HG02885 (cell line): ENCODE data around the gene TCAF2.
"Not testable (repeated sequence)": the region's sequence is repeated elsewhere in the genome, so short reads cannot be mapped to it uniquely, and the experiment has no call there.

Source experiments
- ATAC-seq: cut with Tn5 transposase; IDR thresholded peaks from one replicate; pipeline ENCODE4 v1.9.1; 2021; ENCODE audit warnings: mild to moderate bottlenecking; ENCODE audit not compliant: unreplicated experiment, poor library complexity

TCAF2 gene

DNA sequence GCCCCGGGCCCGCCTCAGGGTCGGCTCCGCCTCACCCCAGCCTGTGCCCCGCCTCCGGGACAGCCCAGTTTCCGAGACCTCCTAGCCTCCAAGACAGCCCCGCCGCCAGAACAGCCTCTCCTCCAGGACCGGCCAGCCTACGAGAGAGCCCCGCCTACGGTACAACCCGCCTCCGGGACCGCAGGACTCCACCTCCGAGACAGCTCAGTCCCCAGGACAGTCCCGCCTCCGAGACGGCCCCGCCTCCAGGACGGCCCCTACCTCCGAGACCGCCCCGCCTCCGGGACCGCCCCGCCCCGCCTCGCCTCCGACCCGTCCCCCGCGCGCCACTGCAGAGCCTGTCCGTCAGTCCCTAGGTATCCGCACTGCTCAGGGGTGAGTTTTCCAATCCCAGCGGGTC lies at the start of gene TCAF2:
Gene TCAF2 (plus strand): TSS at position 329 of the 400 bp plus-strand sequence.
- ATAC-seq: peak; percentile 79

DNA sequence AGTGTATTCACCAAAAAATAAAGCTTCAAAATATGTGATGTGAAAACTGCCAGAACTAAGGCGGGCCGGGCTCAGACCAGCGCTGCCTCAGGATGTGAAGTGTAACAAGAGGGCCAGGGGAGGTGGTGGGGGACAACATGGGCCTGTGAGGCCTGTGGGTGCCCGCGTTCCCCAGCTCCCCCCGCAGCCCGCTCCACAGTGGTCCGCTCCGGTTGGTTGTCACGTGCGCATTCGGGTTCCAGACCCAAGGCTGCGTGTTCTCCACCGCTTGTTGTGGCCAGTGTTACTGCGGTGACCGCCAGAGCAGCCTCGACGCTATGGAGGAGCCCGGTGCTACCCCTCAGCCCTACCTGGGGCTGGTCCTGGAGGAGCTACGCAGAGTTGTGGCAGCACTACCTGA lies 49.3 kb upstream of the TCAF2 start, which contains the start of gene CTAGE15:
Gene CTAGE15 (plus strand): TSS at position 301 of the 400 bp plus-strand sequence. CDS start 17 bp downstream, at position 318.
- not testable (repeated sequence) for ATAC-seq

DNA sequence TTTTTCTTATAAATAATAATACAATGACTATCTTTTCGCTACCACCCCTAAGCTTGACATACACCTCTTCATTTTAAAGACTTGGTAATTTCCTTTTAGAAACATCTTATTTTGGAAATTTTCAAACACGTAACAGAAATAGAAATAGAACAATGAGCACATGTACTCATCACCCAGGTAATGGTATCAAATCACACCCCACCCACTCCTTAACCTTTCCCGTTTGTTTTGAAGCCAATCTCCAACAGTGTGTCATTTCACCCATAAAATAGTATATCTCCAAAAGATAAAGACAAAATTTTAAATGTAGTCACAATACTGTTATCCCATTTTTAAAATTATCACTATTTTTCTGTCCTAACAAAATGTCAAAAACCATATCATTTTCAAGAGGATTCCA lies 32.6 kb upstream of the TCAF2 start:
- not testable (repeated sequence) for ATAC-seq

DNA sequence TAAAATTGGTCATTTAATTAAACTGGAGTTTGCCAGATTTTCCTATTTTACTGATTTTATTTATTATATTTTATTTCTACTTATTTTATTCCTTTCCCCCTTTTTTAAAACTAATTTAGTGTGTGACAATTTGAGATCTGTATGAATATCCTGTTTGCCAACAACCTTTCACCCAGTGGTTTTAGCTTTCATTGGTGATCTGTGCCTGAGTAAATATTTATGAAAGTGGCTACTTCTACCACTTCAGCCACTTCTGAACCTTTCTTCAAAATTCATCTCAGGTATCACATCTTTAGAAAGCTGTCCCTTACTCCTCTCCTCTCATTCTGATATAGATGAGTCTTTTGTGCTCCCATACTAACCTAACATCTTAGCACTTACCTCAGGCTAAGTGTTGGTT lies 30.9 kb upstream of the TCAF2 start:
- ATAC-seq: not testable (repeated sequence)

DNA sequence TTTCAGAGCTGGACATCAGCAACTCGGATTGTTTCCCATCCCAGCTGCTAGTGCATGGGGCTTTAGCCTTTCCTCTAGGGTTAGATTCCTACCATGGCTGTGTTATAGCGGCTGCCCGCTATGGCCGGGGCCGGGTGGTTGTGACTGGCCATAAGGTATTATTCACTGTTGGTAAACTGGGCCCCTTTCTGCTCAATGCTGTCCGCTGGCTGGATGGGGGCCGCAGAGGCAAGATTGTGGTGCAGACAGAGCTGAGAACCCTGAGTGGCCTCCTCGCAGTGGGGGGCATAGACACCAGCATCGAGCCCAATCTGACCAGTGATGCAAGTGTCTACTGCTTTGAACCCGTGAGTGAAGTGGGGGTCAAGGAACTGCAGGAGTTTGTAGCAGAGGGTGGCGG lies 22.7 kb upstream of the TCAF2 start:
- not testable (repeated sequence) for ATAC-seq

DNA sequence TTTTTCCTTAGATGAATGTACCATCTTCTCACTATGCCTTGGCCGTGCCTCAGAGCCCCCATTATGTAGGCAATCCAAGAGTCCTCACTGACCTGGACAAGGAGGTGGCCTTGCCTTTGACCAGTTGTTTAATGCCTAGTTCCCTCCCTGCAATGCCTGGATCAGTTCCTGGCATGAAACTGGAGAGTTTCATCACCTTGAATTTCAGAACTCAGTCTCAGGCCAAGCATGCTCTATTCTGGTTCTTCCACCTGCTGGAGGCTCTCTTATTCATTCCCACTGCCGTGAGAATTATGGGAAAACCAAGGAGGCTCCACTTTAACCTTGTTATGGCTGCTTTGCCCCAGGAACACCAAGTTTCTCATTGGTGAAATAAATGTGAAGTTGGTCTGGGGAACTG lies 17.2 kb upstream of the TCAF2 start:
- not testable (repeated sequence) for ATAC-seq

DNA sequence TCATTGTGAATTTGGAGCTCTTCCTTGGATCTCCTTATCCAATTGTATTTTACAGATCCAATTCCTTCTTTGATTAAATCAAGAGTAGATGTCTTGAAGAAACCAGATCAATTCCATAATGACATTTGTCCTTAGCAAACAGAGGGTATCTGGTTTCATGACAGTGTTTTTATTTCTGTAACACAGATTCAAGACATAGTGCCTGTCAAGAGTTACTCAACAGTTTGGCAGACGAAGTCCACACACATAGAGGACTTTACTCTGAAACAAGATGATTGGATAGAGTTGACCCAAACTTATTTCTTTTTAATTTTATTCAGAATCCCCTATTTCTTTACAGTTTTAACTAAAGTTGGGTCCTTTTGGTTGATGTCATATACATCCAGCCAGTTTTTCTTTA lies 14.7 kb upstream of the TCAF2 start:
- not testable (repeated sequence) for ATAC-seq

DNA sequence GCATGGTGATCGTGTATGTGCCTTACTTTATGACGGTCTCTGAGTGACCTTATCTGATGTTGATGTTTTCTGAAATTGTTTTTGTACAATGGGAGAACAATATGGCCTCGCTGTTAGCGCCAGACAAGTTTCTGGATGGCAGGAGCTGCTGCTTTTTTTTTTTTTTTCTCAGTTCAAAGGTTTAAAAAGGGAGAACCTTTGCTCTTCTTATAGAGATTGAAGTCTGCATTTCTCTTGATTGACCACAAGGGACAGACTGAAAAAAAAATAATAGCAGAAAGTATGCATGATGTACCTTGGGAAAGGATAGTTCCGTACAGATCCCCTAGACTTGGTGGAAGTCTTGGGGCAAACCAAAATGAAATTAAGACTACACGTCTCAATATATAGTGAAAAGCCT lies 5.2 kb upstream of the TCAF2 start:
- ATAC-seq: not testable (repeated sequence)

DNA sequence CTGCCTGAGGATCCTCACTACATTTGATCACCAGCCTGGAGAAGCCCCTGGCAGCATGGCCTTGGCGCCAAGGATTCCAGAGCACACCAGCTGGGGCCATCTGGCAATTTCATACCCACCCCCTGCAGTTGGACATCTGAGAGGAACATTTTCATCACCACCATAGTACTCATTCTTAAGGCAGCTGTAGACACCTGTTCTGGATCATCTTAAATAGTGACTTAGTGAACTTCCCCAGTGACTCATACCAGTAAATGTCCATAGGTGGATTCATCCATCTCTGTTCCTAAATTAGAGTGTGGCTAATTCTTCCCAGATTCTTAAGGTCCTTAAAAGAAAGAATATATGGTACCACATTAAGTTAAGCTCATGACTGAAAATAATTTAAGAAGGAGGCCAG lies 3.6 kb upstream of the TCAF2 start:
- ATAC-seq: not testable (repeated sequence)

DNA sequence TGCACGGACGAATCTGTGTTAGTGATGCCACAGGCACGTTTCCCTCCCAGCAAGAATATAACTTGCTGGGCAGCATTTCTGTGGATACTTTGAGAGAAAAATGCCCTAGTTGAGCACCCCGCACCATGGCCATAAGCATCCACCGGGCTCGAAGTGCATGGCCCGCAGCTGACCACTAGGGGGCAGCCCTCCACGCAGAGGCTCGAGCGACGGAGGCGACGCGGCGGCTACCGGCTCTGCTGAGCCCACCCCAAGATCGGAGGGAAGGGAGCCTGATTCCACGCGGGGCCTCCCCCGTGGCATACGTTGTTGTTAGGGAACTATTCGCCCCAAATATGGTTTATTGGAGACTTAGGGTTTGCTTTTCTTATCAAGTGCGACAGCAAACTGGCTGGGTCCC lies 716 bp upstream of the TCAF2 start:
- ATAC-seq: peak; percentile 20

DNA sequence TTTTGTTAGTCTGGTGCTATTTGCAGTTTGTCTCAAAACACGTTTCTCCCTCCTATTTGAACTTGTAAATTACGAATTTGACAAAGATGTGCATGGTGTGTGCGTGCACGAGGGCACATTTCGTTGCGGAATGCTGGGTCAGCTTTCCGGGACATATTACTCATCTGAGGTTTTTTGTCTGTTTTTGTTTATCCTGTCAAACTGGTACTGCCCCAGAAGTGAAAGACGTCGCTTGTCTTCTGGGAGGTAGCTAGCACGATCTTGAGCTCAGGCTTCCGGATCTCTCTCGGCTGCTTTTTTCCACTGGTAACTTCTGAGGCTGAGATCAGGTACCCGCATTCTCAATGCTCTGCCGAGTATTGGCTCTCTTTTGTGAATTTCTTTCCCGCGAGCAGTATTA lies 401 bp downstream of the TCAF2 start:
- ATAC-seq: peak; percentile 42

DNA sequence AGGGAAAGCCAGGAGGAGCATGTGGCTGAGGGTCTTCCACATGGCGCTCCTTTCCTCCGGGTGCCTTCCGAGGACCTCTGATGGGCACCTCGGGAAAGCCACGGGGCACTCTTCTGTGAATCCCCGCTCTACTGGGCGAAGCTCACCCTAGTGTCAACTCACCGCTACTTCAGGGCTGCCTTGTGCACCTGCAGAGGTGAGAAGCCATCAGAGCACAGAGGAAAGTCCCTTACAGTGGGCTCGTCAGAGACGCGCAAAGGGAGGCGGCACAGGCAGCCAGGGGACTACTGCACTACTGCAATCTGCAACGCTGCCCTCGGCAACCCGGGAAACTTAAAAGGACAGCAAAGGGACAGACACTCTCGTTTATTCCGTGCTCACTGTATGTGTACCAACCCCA lies 1.4 kb downstream of the TCAF2 start:
- peak; percentile 27 for ATAC-seq

DNA sequence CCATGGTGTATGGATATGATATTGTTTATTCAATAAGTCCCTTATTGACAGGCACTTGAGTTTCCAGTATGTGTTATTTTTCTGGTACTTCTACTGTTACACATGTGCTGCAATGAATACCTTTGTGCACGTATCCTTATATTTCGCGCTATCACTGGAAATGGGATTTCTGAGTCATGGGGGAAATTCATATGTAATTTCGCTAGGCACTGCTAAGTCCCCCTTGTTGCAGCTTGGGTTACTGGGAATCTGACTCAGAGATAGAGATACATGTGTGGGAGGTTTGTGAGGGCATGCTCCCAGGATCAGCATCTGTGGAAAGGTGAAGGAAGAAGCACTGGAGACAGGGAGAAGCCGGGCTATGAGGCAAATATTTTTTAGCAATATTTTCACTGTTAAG lies 9.9 kb downstream of the TCAF2 start:
- not testable (repeated sequence) for ATAC-seq

DNA sequence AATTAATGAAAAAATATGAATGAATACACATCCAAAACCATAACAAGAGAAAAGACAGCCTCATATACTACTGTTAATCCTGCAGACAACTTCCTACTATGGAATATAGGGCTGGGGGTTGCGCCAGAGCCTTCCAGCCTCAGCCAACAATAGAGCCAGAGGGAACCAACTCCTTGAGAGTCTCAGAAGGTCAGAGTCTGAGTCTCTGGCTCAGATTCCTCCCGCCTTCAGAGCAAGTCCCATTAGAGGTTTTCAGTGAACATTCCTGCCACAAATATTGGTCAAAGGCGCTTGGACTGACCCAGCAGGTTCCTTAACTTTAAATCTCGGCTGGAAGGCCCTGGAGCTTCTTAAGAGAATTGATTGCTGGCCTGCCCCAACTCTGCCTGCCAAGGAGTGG lies 11.7 kb downstream of the TCAF2 start:
- ATAC-seq: not testable (repeated sequence)

DNA sequence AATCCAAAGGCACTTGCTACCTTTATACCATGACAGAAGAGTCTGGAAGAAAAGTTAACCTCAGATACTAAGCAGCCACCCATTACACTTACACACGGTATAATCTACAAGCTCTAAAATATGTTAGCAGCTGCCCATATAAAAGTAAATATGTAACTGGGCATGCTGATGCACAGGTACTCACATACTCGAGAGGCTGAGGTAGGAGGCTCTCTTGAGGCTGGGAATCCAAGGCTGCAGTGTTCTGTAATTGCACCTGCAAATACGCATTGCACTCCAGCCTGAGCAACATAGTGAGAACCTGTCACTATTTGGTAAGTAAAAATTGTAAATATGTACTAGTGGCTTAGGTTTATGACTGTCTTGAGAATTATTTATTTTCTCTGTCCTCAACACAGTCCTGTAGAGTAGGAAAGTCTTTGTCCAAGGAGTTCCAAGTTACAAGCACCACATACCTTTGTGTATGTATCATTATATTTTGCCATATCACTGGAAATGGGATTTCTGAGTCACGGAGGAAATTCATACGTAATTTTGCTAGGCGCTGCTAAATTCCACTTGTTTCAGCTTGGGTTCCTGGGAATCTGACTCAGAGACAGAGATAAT lies 12.3 kb downstream of the TCAF2 start:
- not testable (repeated sequence) for ATAC-seq

DNA sequence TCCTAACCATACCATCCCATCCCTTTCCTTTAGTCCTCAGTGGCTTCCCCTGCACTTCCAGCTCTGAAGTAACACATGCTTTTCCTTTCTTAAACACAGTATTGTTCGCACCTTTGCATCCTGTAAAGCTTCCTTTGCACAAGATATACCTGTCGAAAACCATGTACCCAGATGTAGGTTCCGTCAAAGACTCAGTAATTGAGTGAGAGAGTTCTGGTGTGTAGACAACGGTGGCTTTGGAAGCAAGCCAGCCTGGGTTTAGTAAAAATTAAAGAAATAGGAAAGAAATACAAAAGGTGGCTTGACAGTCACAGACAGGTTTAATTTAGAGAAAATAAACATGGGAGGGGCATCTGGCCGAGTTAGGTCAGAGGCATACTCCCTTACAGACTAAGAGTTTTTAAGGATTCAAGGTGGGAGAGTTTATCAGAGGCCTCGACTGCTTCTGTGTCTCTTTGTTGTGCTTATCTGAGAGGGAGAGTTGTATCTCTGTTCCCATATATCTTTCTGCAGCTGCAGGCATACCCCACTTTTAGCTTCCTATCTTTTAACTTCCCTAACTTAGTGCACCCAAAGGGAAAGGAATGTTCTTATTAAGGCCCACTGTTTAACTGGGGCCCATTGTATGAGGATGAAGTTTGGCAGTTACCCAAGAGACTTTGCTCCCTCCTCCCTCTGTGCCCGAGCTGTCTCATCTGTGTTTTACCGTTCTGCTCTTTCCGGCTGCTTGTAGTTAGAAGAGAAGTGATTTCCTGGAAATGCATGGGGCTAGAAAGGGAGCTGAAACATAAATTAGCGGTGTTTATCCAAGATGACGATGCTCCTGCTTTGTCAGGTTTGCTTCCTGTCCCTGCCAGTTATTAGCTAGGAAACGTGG lies 14.8 kb downstream of the TCAF2 start:
- not testable (repeated sequence) for ATAC-seq

DNA sequence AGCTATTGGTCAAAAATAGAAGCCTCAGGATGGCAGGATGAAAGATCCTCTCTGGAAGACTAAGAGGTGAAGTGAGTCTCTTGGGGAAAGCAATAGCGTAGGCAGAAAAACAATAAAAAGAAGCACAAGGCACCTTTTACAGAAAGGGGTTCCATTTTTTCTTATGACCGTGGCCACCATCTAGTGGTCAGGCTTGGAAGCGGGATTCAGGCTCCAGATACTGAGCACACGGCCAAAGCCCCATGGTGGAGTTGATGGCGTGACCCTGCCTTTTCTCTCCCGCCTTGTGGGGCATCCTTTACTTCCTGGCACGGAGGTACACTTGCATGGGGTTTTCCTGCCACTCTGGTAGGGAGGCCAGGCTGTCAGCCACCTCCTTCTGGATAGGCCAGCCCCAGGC lies 18.6 kb downstream of the TCAF2 start:
- ATAC-seq: peak; percentile 76

DNA sequence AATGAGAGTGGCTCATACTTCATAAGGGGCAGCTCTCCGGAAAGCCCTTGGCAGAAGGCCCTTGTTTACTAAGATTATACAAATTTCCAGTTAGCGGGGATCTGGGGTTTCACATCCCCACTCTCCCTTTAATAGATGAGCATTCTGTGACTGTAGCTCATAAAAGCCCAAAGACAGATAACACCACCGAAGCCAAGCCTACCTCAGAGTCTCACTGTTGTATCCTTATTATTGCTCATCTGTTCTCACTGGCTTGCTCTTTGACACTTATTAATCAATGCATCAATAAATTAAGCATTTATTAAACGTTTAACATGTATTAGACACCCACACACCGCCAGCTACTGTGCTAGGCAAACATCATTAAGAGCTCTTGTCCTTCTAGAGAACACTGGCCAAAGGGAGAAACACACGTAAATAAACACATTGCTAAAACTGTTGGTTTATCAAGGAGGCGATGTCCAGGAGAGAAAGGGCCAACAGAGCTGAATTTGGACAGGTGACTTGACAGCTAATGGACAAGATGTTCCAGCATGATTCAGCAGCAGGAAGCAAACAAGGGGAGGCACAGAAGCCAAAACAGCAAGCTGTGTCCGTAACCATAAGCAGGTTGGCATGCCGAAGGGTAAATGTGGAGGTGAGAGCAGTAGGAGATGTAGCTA lies 19.9 kb downstream of the TCAF2 start:
- ATAC-seq: not testable (repeated sequence)

DNA sequence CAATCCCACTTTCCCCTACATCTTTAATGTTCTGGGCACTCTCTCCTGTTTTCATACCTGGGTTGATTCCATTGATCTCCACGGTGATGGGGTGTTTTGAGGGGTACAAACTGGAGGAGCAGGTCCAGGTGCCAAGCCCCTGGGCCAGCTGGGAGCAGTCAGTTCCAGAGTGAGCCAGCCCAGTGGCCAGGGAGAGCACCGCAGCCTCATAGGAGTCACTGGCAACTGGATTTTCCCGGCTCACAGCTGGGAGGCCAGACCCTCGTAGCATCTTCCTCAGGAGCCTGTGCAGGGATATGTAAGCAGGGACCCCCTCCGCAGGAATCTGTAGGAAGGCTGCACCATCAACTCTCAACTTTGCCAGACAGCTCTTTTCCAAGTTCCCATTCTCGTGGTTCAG lies 25.8 kb downstream of the TCAF2 start:
- not testable (repeated sequence) for ATAC-seq

DNA sequence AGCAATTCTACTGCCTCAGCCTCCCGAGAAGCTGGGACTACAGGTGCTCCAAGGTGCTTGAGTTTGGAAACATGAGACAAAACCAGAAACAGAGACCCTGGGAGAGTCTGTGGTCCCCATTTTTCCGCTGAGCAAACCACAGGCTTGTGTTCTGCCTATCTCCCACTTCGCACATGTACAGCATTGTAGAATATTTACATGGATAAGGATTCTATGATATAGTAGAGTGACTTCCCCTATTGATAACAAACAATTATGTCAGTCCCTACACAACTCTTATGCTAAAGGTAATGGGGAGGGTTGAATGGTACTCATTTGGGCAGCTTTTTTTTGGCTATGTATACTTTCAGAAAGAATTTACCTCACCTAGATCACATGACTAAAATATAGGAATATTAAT lies 29.1 kb downstream of the TCAF2 start:
- ATAC-seq: not testable (repeated sequence)

DNA sequence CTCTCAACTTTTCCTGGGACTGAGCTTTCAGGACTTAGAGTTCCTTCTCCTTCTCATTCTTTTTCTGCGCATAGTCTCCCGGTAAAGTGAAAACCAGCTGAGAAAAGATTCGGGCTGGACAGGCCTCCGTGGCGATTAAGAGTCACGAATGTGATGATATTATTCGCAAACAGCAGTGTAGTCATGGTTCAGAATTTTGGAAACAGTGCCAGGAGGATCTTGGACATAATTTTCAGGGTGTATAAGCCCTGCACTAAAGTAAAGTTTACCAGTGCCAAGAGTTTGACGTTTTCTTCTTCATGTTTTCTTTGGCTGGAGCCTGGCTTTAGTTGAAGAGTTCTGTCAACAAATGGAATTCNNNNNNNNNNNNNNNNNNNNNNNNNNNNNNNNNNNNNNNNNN lies 29.7 kb downstream of the TCAF2 start:
- ATAC-seq: not testable (repeated sequence)
